HG03571 (cell line): ENCODE data around the gene FGD1.

Source experiments
- ATAC-seq: cut with Tn5 transposase; IDR thresholded peaks from one replicate; pipeline ENCODE4 v1.9.1; 2021; ENCODE audit not compliant: unreplicated experiment

FGD1 gene

DNA sequence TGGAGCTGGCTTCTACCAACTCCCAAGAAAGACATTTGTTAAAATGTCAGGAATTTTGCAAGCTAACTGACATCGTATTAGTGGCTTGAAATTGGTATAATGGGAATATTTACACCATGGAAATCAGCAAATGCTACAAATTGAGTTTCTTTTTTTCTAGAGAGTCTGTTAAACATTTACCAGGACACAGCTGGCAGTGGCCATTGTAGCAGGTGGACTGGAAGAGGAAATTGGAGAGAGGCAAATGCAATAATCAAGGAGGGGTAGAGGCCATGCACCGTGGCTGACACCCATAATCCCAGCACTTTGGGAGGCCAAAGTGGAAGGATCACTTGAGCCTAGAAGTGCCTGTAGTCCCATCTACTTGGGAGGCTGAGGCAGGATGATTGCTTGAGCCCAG lies 88.8 kb downstream of the FGD1 start:
- ATAC-seq, result no peak

DNA sequence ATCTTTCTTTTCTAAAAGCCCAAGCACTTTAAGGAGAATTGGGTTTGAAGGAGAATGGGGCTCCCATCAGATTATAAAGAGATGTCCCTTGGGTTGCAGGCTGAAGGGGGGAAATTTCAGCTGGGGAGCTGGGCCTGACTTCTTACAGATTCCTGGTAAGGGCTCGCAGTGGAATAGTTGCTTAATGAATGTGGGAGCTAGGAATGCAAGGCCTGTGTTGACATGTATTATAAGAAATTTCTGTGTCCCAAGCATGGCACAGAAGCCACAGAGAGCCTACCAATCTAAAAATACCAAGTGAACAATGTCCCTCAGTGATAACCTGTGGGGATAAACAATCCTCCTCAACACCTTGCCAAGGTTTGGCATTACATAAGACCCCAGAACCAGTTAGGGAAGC lies 98.9 kb downstream of the FGD1 start:
- ATAC-seq, result no peak
